MG63 (cell line): ENCODE measurements around the gene SSRP1. TPM values are rescaled to one million over a fixed set of nuclear protein-coding genes. Genes with fewer than 3 reads are reported as not detected.
"Not testable (repeated sequence)": the region's sequence is repeated elsewhere in the genome, so short reads cannot be mapped to it uniquely, and the experiment has no call there.

ENCODE experiments used
- DNase-seq: peaks from one replicate; pipeline ENCODE4 v3.0.0-alpha.2; 2020
- H3K27me3 ChIP-seq: fragments of 250-450 bp; sonication (Bioruptor Pico); 2 replicates; pipeline ENCODE4 v1.5.1; 2020; ENCODE audit warnings: mild to moderate bottlenecking, moderate library complexity
- H3K36me3 ChIP-seq: fragments of 250-450 bp; sonication (Bioruptor Pico); 2 replicates; pipeline ENCODE4 v1.5.1; 2020; ENCODE audit warnings: mild to moderate bottlenecking, moderate library complexity
- H3K4me3 ChIP-seq: fragments of 250-450 bp; sonication (Bioruptor Pico); 2 replicates; pipeline ENCODE4 v1.5.1; 2020; ENCODE audit warnings: mild to moderate bottlenecking, moderate library complexity
- H3K9me3 ChIP-seq: fragments of 250-450 bp; sonication (Bioruptor Pico); 2 replicates; pipeline ENCODE4 v1.5.1; 2020; ENCODE audit warnings: mild to moderate bottlenecking, moderate library complexity
- total RNA-seq: library from RNA; depleted of rRNA; stranded (reverse); fragments of >200 nt; shearing (Covaris generic); gene quantifications from 2 replicates; pipeline ENCODE4 v1.2.3, GENCODE V29; 2014; ENCODE audit warnings: low replicate concordance

The SSRP1 gene
- total RNA-seq, 1 experiment from 2014 or later = 171 TPM

DNA sequence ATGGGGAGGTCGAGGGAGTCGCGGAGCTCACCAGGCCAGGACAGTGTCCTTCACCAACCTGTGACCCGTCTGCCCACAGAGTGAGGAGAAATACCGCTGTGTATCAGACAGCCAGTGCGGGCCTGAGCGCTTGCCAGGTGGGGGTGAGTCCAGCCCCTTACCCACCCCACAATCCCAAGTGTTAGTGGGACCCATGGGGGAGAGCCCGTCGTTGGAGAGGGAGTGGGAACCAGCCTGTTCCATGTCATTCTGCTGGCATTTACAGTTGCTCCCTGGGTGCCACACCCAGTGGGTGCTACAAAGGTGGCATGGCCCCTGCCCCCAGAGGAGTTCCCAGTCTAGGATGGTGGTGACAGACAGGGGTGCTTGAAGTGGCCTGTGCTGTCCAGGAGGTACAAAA is 11.6 kb upstream of the SSRP1 start:
- Histone ChIP-seq H3K36me3 (no peaks in the 10 kb centered on the region), H3K4me3 (no peak overlapping the region), H3K9me3 (peaks cover 1% of the 10 kb centered on the region; the same call in 1 of the 2 replicates), H3K27me3 (no peaks in the 10 kb centered on the region)
- DNase-seq = no peak

DNA sequence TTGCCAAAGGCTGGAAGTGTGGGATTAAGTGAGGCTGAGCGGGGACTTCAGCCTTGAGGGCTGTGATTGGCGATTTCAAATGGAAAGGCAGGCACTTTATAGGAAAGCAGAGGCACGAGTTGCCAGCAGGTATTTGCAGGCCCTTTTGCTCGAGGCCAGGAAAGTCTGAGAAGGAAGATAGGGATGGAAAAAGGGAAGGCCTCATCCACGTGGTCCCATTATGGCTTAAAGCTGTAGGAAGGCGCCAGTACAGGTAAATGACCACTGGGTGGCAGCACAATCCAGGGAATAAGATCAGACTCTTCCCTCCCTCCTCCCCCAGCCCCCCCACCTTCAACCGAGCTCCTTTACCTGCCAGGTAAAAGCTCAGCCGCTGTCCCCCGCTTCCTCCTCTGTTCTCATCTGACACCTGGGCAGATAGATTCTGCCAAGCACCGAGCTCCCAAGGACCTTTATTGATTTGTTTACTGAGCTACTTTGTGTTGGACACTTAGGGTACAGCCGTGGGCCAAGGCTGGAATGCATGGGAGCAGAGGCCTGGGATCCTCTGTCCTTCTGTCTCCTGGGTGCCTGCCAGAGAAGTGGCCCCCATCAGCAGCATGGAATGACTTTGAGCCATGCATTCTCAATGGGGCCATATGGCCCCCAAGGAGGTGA is 10.0 kb upstream of the SSRP1 start:
- peak; percentile 46 for DNase-seq
- Histone ChIP-seq H3K27me3 (no peaks in the 10 kb centered on the region), H3K4me3 (no peak overlapping the region), H3K36me3 (no peaks in the 10 kb centered on the region), H3K9me3 (no peaks in the 10 kb centered on the region)

DNA sequence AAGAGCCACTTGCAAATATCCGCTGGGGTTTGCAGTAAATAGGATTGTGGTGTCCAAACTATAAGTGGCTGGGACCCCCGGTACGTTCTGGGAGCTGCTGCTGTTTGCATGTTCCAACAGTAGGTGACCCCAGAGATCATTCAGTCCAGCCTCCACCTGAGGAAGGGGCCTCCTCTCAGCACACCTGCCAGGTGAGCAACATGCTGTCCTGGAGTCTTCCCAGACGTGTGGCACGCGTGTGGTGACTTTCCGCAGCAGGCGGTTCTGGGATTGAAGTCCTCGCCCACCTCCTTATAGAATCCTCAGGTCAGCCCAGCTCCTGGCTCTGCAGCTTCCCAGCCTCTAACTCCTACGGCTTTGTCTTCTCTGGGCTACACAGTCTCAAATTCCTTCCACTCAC is 9.1 kb upstream of the SSRP1 start:
- no peaks in the 10 kb centered on the region for H3K27me3 ChIP-seq
- DNase-seq = no peak

DNA sequence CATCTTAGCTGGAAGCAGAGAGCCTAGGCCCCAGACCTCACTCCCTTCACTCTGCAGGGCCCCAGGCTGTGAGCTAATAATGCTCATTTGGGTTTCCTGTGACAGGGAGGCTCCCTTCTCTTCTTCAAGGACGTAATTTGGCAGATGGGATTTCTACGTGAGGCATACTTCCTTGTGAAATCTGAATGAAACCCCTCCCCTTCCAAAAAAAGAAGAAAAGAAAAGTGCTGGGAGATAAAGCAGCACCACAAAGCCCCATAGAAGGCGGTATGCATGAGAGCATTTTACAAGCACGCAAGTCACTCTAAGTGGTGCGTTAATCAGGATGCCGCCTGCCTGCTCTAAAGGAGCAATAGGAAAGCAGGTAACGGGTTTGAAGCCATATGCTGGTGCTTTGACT is 8.1 kb upstream of the SSRP1 start:
- H3K36me3 ChIP-seq = no peaks in the 10 kb centered on the region
- H3K4me3 ChIP-seq = no peak overlapping the region
- DNase-seq = no peak
- H3K27me3 ChIP-seq = no peaks in the 10 kb centered on the region
- H3K9me3 ChIP-seq = no peaks in the 10 kb centered on the region

More for the DNA sequence above, 9.1 kb upstream of the SSRP1 start:
- Histone ChIP-seq H3K36me3 (no peaks in the 10 kb centered on the region), H3K4me3 (no peak overlapping the region), H3K9me3 (no peaks in the 10 kb centered on the region)

GRCh38 chr11:57342702-57343101 is 7.0 kb upstream of the SSRP1 start:
- no peak overlapping the region for H3K4me3 ChIP-seq
- no peak for DNase-seq
- no peaks in the 10 kb centered on the region for H3K27me3 ChIP-seq
- no peaks in the 10 kb centered on the region for H3K36me3 ChIP-seq
- no peaks in the 10 kb centered on the region for H3K9me3 ChIP-seq

GRCh38 chr11:57341250-57341808 is 5.6 kb upstream of the SSRP1 start:
- H3K9me3 ChIP-seq = no peaks in the 10 kb centered on the region

GRCh38 chr11:57340039-57340615 is 4.4 kb upstream of the SSRP1 start:
- H3K27me3 ChIP-seq = no peaks in the 10 kb centered on the region
- no peak for DNase-seq
- H3K4me3 ChIP-seq = no peak overlapping the region
- H3K36me3 ChIP-seq = no peaks in the 10 kb centered on the region
- H3K9me3 ChIP-seq = no peaks in the 10 kb centered on the region

More at GRCh38 chr11:57341250-57341808, 5.6 kb upstream of the SSRP1 start:
- Histone ChIP-seq H3K4me3 (no peak overlapping the region), H3K36me3 (no peaks in the 10 kb centered on the region), H3K27me3 (no peaks in the 10 kb centered on the region)
- no peak for DNase-seq

DNA sequence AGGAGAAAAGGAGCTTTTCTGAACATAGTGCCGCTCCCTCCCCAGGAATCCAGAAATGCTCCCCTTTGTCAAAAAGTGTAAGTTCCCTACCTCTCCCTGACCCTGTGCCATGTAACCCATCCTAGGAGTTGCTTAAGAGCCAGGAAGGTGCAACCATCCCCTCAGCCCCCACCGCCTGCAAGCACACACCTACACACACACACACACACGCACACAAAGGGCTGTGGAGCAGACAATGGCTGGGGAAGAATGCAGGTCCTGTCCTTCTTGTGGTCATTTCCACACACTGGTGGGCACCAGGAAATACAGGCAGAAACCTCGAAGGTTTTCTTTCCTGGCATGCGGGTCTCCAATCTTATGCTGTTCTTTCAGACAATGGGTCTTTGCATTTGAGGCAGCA is 3.6 kb upstream of the SSRP1 start:
- no peak overlapping the region for H3K4me3 ChIP-seq
- no peaks in the 10 kb centered on the region for H3K27me3 ChIP-seq
- H3K36me3 ChIP-seq = peaks cover 8% of the 10 kb centered on the region
- no peak for DNase-seq
- no peaks in the 10 kb centered on the region for H3K9me3 ChIP-seq

GRCh38 chr11:57338142-57338541 is 2.5 kb upstream of the SSRP1 start, which contains the start of gene P2RX3:
Gene P2RX3, plus strand, starts transcription at chr11:57338352. Its CDS starts 199 bp downstream, at chr11:57338551.
- Histone ChIP-seq H3K27me3 (no peaks in the 10 kb centered on the region), H3K36me3 (peaks cover 19% of the 10 kb centered on the region), H3K9me3 (no peaks in the 10 kb centered on the region), H3K4me3 (no peak within 1 kb of the TSS)
- no peak for DNase-seq

DNA sequence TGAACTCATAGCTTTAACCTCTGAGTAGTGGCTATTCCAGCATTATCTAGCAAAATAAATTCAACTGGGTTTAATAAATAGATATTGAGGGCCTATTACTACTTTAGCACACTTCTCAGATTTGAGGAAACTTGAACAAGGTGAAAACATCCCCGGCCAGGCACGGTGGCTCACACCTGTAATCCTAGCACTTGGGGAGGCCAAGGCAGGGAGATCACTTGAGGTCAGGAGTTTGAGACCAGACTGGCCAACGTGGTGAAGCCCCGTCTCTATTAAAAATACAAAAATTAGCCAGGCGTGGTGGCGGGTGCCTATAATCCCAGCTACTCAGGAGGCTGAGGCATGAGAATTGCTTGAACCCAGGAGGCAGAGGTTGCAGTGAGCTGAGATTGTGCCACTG is 1.2 kb upstream of the SSRP1 start:
- H3K27me3 ChIP-seq, DNase-seq, H3K4me3 ChIP-seq, H3K9me3 ChIP-seq: not testable (repeated sequence)
- H3K36me3 ChIP-seq = peaks cover 32% of the 10 kb centered on the region

DNA sequence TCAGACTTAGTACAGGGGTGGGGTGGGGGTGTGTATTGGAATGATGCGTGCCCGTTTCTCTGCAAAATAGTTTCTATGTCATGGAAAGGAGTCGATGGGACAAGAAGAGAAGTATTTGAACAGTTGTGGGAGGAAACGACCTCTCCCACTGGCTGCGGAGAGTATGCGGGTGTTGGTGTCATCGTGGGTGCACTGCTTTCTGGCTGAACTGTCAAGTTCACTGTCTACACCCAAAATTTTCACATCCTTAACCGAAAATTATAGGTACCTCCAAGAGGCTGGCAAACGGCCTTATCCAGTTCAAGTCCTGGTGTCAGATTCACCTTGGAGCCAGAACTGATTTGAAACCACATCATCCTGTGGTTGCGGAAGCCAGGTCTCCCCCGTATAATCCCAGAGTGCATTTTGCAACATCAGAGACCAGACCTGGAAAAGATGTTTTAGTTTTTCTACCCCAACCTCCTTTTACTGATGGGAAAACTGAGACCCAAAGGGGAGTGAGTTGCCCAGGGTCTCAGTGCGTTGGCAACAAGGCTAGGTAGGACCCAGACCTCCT is 497 bp upstream of the SSRP1 start:
- H3K36me3 ChIP-seq = peaks cover 39% of the 10 kb centered on the region
- H3K4me3 ChIP-seq = peak overlapping the region; percentile 66
- no peak for DNase-seq
- no peaks in the 10 kb centered on the region for H3K9me3 ChIP-seq
- no peaks in the 10 kb centered on the region for H3K27me3 ChIP-seq

DNA sequence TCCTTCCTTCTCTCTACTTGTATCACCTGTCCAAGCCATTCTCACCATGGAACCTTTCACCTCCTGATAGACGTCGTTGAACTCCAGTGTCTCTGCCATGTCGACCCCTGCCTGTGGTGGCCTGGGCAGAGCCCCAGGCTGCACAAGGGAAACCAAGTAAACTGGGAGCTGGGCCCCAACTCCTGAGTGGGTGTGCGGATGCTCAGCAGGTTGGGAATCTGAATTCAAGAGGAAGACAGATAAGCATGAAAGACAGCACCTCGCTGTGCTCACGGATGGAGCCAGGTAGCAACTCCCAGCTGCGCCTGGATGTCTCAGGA is 709 bp downstream of the SSRP1 start:
- Histone ChIP-seq H3K27me3 (no peaks in the 10 kb centered on the region), H3K9me3 (no peaks in the 10 kb centered on the region), H3K4me3 (peak overlapping the region; percentile 66), H3K36me3 (peaks cover 51% of the 10 kb centered on the region)
- DNase-seq = no peak

- H3K9me3 ChIP-seq = no peaks in the 10 kb centered on the region
- H3K36me3 ChIP-seq = peaks cover 70% of the 10 kb centered on the region
- H3K4me3 ChIP-seq = no peak overlapping the region
- no peaks in the 10 kb centered on the region for H3K27me3 ChIP-seq
- no peak for DNase-seq
Measured at GRCh38 chr11:57332694-57333440, 2.8 kb downstream of the SSRP1 start.

DNA sequence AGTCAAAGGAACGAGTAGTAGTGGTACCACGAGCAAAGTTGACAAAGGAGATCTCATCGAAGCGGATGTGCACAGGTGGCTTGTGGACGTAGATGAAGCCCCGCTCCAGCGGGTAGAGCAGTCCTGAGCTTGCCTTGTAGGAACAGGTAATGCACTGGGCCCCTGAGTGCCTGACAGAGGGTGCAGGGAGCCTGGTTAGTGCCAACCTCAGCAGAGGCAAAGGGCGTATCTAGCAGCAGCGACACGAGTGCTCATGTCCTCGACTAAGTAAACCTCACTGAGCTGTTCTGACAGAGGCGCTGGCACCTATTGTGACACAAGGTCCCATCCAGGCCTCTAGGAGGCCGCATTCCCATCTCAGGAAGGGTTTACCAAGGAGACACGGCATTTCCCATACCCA is 4.0 kb downstream of the SSRP1 start:
- Histone ChIP-seq H3K4me3 (no peak overlapping the region), H3K36me3 (peaks cover 80% of the 10 kb centered on the region), H3K27me3 (no peaks in the 10 kb centered on the region), H3K9me3 (no peaks in the 10 kb centered on the region)
- no peak for DNase-seq

- H3K36me3 ChIP-seq = peaks cover 90% of the 10 kb centered on the region
- DNase-seq = no peak
Measured at GRCh38 chr11:57330029-57330428, 5.7 kb downstream of the SSRP1 start.

GRCh38 chr11:57327721-57328120 is 8.0 kb downstream of the SSRP1 start:
- H3K36me3 ChIP-seq = peaks cover 67% of the 10 kb centered on the region
- no peak for DNase-seq
- H3K27me3 ChIP-seq = no peaks in the 10 kb centered on the region
- no peaks in the 10 kb centered on the region for H3K9me3 ChIP-seq
- H3K4me3 ChIP-seq = no peak overlapping the region

More at GRCh38 chr11:57330029-57330428, 5.7 kb downstream of the SSRP1 start:
- no peaks in the 10 kb centered on the region for H3K9me3 ChIP-seq
- no peak overlapping the region for H3K4me3 ChIP-seq
- no peaks in the 10 kb centered on the region for H3K27me3 ChIP-seq

- H3K4me3 ChIP-seq = peak overlapping the region; percentile 77
- H3K27me3 ChIP-seq = no peaks in the 10 kb centered on the region
- no peaks in the 10 kb centered on the region for H3K9me3 ChIP-seq
- DNase-seq = no peak
- H3K36me3 ChIP-seq = peaks cover 56% of the 10 kb centered on the region
Measured at GRCh38 chr11:57325735-57326048, 10.0 kb downstream of the SSRP1 start.
